ENCODE data around the gene APPL1. TPM values are rescaled to one million over a fixed set of nuclear protein-coding genes. Genes with fewer than 3 reads are reported as not detected.

The APPL1 gene
- total and polyA plus RNA-seq, 2 of the 8 experiments (the other 6 are each of a cell fraction or from before 2014, with no cell fraction given) = 9.4 to 34.4 TPM

GRCh38 chr3:57314204-57314603, 86.7 kb downstream of the APPL1 start:
- Histone ChIP-seq H4K91ac (replicated peaks; ENCODE audit: insufficient read length, low read length) (no peak overlapping the region), H2BK15ac (ENCODE audit: low read length) (no peak overlapping the region), H3K27ac (ENCODE audit: low read depth, low read length) (no peak overlapping the region), H3K79me2 (ENCODE audit: control insufficient read depth in 1 of 2, insufficient read depth in 2 of 2, low read length in 2 of 2) (no peaks in the 10 kb centered on the region), H4K8ac (ENCODE audit: extremely low read depth, insufficient read depth, low read length) (no peak overlapping the region), H3K4me3 (ENCODE audit: extremely low read depth in 1 of 4, insufficient read depth in 2 of 4, low read depth in 3 of 4, low read length in 4 of 4) (no peak overlapping the region), H3K4ac (replicated peaks; ENCODE audit: insufficient read length, low read depth, low read length) (no peak overlapping the region), H3K4me2 (ENCODE audit: insufficient read depth in 1 of 2, low read depth in 2 of 2, low read length in 2 of 2) (no peak overlapping the region), H3K56ac (replicated peaks; ENCODE audit: insufficient read length, low read depth, low read length) (no peak overlapping the region), H3K23ac (ENCODE audit: insufficient read length) (no peak overlapping the region), H3K18ac (ENCODE audit: extremely low read depth, low read length) (no peak overlapping the region), H2BK20ac (ENCODE audit: low read length) (no peak overlapping the region), H3K14ac (ENCODE audit: insufficient read length) (no peak overlapping the region), H3K79me1 (ENCODE audit: low read depth, low read length) (no peaks in the 10 kb centered on the region), H4K20me1 (replicated peaks in 1 of 2; ENCODE audit: control insufficient read depth in 1 of 2, insufficient read depth in 2 of 2, low read length in 2 of 2) (no peaks in the 10 kb centered on the region), H4K5ac (ENCODE audit: insufficient read length, low read depth, low read length) (no peak overlapping the region), H2BK5ac (ENCODE audit: low read depth, low read length) (no peak overlapping the region), H3K4me1 (replicated peaks in 1 of 4; ENCODE audit: control insufficient read depth in 3 of 4, insufficient read depth in 4 of 4, low read length in 3 of 4) (no peaks in the 10 kb centered on the region), H2BK12ac (ENCODE audit: low read depth, low read length) (no peak overlapping the region), H2BK120ac (replicated peaks; ENCODE audit: low read depth, low read length) (no peak overlapping the region), H2AK5ac (ENCODE audit: low read depth, low read length) (no peak overlapping the region), H3K9me3 (ENCODE audit: insufficient read depth in 2 of 2, low read depth in 1 of 2, low read length in 1 of 2) (no peaks in the 10 kb centered on the region), H3K9ac (replicated peaks in 1 of 4; ENCODE audit: extremely low read depth in 1 of 4, low read depth in 3 of 4, low read length in 3 of 4) (no peak overlapping the region), H3K23me2 (ENCODE audit: low read depth, low read length) (no peaks in the 10 kb centered on the region), H3K27me3 (replicated peaks in 1 of 4; ENCODE audit: control insufficient read depth in 3 of 4, extremely low read depth in 1 of 4, insufficient read depth in 3 of 4, low read length in 3 of 4) (no peaks in the 10 kb centered on the region), H2AFZ (ENCODE audit: low read length) (no peak overlapping the region), H3K36me3 (ENCODE audit: control insufficient read depth in 2 of 4, insufficient read depth in 4 of 4, low read length in 3 of 4) (no peaks in the 10 kb centered on the region)
- DNase-seq (ENCODE audit: low read depth in 1 of 2, low spot score in 2 of 2) (no peak), FAIRE-seq (no peak)
- 92% methylated on average over 3 of the region's 3 CpGs; no CpG with 5 or more reads in 1 of the 2 experiments for WGBS, 2 experiments (ENCODE audit: extremely low coverage in 1 of 2, insufficient coverage in 1 of 2, insufficient read length in 1 of 2, insufficient replicate concordance in 2 of 2, low coverage in 1 of 2, low lambda C conversion rate in 2 of 2, missing lambda C conversion rate in 1 of 2)
- TF ChIP-seq MAX (IDR thresholded peaks at IDR 0.05) (no peak), ASH2L (IDR thresholded peaks at IDR 0.05; ENCODE audit: low read length) (no peak), CREB1 (IDR thresholded peaks at IDR 0.05) (no peak), BACH1 (IDR thresholded peaks at IDR 0.05; ENCODE audit: low read length) (no peak), FOSL1 (IDR thresholded peaks at IDR 0.05; ENCODE audit: insufficient read depth, low read depth, low read length) (no peak), CEBPB (IDR thresholded peaks at IDR 0.05; ENCODE audit: low read depth, low read length) (no peak), GTF2F1 (IDR thresholded peaks at IDR 0.05; ENCODE audit: borderline replicate concordance, low read depth, low read length) (no peak), CBX5 (IDR thresholded peaks at IDR 0.05; ENCODE audit: low read depth, low read length) (no peak), TEAD4 (IDR thresholded peaks at IDR 0.05; ENCODE audit: low read depth, low read length) (no peak), SAP30 (IDR thresholded peaks at IDR 0.05; ENCODE audit: insufficient read depth, insufficient replicate concordance, low read length) (no peak), EP300 (IDR thresholded peaks at IDR 0.05; ENCODE audit: borderline replicate concordance in 1 of 2, low read depth in 2 of 2, low read length in 2 of 2) (no peak), KDM5A (IDR thresholded peaks at IDR 0.05; ENCODE audit: low read length) (no peak)
- ChIA-PET POLR2A (ENCODE audit: partially characterized antibody) (no interaction called here), CTCF (ENCODE audit: partially characterized antibody) (no interaction called here)

Measured in H1 (cell line).